Adrenal gland (tissue), 5 donors: ENCODE measurements around the gene NDUFS6.

Experiments used
- POLR2A ChIP-seq, 2 donors: fragments of 450-650 bp; IDR thresholded peaks; one replicate each; pipeline ENCODE4 v1.6.1; 2017; ENCODE audit warnings: antibody characterized with exemption in 2 of 2, mild to moderate bottlenecking in 2 of 2, moderate library complexity in 1 of 2
- TF ChIP-seq, protein P1 (sequence below), 6 experiments: fragments of 450-650 bp in 4 of 6; fragments of 200-600 bp in 2 of 6; sonication (generic) in 1 of 6; IDR thresholded peaks; 1 replicate in 5 of 6; 2 replicates in 1 of 6; pipeline versions ENCODE4 v1.5.1 to v1.8.0; 2016 to 2021; ENCODE audit warnings: antibody characterized with exemption in 6 of 6, mild to moderate bottlenecking in 2 of 6, moderate library complexity in 1 of 6
- donor health status: DM: no; HTN: no; CAD: no.

DNA sequence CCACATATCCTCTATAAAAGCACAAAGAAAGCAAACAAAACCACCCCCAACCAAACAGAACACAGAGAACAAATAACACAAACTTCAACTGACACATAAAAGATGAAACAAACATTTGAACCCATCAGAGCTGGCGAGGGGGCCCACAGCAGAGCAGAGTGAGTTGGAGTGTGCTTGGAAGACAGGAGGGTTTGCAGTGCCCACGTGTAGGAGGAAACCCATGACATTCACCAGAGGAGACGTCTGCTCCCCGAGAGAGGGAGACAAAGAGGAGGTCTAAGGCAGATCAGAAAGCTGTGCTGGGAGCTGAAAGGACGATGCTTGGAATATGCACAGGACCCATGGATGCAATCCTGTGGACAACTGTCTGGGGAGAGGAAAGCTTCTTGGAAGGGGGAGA is 28.6 kb upstream of the NDUFS6 start:
- TF ChIP-seq, protein P1, sequence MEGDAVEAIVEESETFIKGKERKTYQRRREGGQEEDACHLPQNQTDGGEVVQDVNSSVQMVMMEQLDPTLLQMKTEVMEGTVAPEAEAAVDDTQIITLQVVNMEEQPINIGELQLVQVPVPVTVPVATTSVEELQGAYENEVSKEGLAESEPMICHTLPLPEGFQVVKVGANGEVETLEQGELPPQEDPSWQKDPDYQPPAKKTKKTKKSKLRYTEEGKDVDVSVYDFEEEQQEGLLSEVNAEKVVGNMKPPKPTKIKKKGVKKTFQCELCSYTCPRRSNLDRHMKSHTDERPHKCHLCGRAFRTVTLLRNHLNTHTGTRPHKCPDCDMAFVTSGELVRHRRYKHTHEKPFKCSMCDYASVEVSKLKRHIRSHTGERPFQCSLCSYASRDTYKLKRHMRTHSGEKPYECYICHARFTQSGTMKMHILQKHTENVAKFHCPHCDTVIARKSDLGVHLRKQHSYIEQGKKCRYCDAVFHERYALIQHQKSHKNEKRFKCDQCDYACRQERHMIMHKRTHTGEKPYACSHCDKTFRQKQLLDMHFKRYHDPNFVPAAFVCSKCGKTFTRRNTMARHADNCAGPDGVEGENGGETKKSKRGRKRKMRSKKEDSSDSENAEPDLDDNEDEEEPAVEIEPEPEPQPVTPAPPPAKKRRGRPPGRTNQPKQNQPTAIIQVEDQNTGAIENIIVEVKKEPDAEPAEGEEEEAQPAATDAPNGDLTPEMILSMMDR (IDR thresholded peaks at IDR 0.05) = no peak
- no peak for TF ChIP-seq POLR2A (IDR thresholded peaks at IDR 0.05)
